Measurements from ENCODE around the gene FAM9B. TPM values are rescaled to one million over a fixed set of nuclear protein-coding genes. Genes with fewer than 3 reads are reported as not detected.

Gene FAM9B
- polyA plus RNA-seq, 12 donors: 0.07 to 0.25 (median 0.15) TPM; not detected in 7

DNA sequence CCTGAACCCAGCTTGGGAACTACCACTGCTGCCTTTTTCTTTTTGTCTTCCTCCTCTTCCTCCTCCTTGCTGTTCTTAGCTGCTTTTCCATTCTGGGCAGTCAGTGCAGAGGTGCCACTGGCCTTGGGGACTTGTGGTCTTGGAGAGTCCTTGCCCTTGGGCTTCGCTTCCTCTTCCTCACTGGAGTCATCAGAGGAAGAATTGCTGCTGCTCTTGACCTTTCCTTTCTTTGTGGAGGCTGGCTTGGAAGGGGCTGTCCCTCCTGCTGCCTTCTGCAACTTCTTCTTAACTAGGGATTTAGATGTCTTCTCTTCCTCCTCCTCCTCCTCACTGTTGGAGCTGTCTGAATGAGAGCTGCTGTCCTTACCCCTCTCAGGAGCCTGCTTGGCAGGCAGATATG lies 53.2 kb downstream of the FAM9B start:
- no peak for DNase-seq

Other genes with a start within 250 kb of the FAM9B start
- gene FAM9A, start 232.7 kb downstream of the FAM9B start, polyA plus RNA-seq (ENCODE audit: insufficient read length in 12 of 12): under 1 TPM in 1 of 12 donors, not detected in 11; 0.23 TPM

Measured in muscle of arm (tissue), 12 donors.